Ramos (cell line): ENCODE data around the gene BRD1.

ENCODE experiments used
- in situ Hi-C: fragments of 300-500 bp; cut with MboI; formaldehyde crosslinking; loops from one replicate; pipeline ENCODE4 v1.14.3; 2022; ENCODE audit warnings: low sequenced_read_pairs; ENCODE audit not compliant: unreplicated experiment

BRD1 gene

DNA sequence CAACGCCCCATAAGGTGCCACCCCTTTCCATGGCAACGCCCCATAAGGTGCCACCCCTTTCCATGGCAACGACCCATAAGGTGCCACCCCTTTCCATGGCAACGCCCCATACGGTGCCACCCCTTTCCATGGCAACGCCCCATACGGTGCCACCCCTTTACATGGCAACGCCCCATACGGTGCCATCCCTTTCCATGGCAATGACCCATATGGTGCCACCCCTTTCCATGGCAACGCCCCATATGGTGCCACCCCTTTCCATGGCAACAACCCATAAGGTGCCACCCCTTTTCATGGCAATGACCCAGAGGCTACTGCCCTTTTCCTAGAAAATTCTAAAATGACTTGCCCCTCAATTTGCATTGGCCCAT, 72.1 kb downstream of the BRD1 start:
- in situ Hi-C loops, result no loop called here

DNA sequence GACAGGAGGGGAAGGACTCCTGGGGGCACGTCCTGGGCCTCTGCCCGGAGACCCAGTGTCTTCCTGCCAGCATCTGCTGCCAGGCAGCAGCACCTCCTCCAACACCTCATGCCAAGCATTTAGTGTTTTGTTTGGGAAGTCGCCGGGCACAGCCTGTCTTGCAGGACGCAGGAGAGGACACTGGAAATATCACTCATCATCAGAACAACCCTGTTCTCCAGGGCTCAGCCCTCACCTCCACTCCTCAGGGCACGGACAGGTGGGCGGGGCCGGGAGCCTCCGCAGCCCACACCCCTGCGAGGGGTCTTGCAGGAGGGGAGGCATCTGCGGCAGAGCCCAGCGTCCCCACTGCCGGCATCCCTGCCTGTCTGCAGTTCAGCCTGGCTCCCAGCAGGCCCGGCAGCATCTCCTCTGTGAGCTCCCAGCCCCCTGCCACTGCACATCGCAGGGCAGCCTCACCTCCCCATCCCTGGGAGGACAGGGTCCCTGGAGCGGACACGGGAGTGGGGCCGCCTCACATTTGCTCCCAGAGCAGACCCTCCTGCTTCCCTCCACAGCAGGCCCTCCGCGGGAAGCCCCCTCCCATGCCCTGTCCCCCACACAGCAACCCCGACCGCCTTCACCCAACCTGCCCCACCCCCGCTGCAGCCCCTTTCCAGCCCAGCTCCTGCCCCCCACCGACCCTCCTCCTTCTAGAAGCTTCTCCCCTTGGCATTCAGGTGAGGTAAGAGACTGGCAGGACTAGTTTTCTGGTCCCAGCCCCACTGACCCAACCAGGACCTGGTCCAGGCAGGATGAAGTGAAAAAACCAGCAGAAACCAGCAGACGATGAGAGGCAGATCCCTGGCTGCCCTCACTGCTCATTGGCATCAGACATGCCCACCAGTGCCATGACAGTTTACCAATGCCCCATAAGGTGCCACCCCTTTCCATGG, 72.7 kb downstream of the BRD1 start:
- in situ Hi-C loops, result no loop called here

DNA sequence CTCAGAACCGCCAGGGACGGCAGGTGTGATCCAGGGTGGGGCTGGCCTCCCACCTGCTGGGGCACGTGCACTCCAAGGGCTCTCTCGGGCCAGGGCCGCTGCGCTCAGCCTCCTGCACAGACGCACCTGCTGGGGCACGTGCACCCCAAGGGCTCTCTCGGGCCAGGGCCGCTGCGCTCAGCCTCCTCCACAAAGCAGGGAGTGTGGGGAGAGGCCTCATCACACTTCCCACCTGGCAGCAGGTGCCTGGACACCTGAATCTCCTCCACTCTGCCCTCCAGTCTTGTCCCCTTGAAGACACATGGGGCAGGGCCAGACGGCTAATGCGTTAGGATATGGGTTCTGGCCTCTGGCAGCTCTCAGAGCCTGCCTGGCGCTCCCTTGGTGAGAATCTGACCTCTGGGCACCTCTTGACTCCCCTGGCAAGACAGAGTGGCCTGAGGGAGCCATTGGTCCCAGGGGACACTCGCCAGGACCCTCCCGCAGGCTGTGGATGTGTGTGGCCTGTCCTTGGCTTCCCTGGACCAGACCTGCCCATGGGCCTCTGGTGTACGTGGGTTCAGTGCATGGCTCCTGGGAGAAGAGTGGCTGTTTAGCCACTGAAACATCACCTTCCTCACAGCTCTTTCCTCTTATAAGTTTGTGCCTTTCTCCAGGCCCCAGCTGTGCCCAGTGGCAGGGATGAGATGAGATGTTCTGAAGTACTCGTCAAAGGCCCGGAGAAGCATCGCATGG, 73.5 kb downstream of the BRD1 start:
- in situ Hi-C loops, result no loop called here

DNA sequence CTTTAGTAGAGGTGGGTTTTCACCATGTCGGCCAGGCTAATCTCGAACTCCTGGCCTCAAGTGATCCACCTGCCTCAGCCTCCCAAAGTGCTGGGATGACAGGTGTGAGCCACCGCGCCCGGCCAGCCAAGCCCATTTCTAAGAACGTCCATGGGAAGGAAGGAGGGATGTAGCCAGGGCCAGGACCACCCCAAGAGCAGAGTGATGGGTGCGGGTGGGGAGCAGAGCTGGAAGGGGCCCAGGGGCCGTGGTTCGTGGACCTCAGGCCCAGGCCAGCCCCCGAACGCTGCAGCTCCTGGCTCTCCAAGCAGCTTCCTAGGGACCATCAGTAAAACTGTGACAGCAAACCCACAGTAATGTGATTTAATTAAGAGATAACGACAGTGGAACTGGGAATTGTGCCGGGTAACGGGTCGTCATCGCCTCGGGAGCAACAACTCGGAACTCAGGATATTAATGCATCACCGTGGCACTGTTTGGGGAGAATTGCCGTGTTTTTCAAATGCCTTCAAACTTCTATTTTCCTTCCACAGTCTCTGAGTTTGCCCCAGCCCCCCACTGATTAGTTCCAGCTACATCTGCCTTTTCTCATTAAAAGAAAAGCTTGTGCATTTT, 74.3 kb downstream of the BRD1 start:
- in situ Hi-C loops, result no loop called here

DNA sequence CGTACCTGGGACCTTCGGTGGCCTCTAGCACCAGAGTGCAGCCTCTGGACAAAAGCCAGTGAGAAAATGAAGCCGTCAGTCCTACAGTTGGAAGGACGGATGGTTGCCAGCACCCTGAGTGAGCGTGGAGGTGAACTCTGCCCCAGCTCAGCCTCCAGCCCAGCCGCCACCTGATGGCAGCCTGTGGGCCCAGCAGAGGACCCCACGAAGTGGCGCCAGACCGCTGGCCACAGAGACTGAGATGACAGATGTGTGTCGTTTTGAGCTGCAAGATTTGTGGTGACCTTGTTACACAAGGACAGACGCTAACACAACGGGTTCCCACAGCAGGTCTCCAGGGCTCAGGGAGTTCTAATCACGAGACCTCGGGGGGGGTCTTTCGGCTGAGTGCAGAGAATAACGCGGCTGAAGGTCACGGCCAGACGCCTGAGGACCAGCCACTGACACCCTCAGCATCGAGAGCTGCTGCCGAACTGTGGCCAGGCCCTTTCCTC, 75.0 kb downstream of the BRD1 start:
- in situ Hi-C loops, result no loop called here

DNA sequence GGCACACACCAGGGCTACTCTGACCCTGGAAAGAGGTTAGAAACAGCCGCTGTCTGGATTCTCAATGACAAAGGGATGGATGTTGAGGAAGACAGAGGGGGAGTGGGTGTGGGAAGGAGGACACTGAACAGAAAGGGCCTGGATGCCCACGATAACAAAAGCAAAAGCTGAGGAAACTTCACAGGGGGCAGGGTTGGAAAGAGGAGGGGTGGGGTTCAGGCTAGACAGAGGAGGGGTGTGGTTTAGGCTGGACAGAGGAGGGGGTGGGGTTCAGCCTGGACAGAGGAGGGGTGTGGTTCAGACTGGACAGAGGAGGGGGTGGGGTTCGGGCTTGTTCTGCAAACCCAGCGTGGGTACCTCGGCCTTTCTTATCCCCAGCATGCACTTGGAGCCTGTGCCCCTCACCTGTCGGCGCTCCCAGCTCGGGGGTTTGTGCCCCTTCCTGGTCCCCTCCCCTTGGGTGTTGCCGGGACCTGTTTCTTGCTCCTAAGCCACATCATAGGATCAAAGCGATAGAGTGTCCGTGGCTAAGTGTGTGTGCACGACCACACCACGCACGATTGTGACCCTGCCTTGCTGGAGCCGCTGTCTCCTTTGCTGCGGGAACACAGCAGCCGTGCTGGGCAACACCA, 75.6 kb downstream of the BRD1 start:
- in situ Hi-C loops, result no loop called here

DNA sequence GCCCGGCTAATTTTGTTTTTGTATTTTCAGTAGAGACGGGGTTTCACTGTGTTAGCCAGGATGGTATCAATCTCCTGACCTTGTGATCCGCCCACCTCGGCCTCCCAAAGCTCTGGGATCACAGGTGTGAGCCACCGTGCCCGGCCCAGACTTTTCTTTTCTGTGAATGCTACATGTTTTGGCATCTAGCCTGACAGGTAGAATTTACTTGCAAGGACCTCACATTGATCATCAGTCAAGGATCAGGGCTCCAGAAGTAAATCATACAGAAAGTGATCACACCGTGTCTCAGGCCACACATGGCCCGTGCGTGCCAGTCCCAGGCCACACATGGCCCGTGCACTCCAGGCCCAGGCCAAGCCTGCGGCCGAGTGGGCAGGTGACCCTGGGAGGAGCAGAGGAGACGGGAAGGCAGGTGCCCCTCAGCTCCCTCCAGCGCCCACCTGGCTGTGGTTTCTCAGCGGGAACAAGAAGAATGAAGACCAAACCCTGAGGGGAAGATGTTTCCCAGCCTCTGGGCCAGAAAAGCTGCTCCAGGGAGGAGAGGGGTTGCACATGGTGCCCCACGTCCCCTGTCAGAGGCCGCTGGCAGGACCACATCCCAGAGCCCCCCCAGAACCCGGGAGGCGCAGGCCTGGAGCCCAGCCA, 76.2 kb downstream of the BRD1 start:
- in situ Hi-C loops, result no loop called here

DNA sequence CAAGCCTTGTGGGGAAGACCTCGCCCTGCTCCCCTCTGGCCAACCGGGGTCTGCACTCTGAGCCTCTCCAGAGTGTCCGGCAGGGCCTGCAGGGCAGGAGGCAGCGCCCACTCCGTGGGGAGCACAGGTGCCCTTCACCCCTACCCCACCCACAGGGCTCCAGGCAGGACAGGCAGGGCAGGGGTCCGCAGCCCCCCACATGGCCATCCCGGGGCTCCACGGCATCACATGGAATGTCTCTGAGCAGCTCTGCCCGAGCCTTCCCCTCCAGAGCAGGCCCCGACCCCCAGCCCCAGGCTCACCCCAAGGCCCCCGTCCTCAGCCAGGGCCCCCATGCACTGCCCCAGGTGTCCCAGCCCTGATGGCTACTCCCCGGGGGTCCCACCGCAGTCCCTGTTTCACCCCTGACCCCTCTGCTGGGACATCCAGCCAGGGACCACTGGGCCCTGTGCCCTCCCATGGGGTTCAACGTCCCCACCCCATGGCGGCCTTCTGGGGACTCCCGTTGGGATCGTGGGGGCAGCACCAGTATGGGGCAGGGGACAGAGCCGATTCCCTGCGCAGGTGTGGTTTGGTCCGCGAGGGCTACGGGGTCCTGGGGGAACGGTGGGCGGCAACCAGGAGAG, 77.7 kb downstream of the BRD1 start:
- in situ Hi-C loops, result no loop called here

DNA sequence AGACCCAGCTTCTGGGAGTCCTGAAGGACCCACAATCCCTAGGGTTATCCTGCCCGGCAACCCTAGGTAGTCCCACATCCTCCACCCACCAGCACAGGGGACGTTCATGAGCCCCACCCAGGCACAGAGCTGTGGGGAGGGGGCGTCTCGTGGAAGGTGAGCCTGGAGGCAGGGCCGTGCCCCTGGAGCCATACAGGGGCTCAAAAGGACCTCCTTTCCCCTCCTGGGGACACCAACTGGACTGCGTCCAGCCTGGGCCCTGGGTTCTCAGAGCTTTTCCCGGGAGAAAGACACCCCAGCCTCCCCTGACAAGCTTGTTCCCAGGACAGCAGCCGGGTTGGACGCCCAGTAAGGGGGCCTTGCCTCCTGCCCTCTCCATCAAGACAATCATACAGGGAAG, 78.4 kb downstream of the BRD1 start:
- in situ Hi-C loops, result no loop called here

DNA sequence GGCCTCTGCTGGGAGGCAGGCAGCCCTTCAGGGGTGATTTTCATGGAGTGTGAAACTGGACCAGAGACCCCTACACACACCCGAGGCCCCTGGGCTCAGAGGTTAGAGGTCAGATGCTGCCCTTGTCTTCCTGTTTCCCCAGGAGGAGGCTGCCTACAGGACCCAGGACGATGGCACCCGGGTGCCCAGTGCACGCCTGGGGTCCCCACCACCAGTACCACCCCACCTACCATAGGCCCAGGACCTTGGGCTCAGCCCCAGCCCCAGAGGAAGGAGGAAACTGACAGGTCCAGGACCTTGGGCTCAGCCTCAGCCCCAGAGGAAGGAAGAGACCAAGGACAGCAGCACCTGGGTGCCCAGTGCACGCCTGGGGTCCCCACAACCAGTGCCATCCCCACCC, 79.2 kb downstream of the BRD1 start:
- in situ Hi-C loops, result no loop called here

DNA sequence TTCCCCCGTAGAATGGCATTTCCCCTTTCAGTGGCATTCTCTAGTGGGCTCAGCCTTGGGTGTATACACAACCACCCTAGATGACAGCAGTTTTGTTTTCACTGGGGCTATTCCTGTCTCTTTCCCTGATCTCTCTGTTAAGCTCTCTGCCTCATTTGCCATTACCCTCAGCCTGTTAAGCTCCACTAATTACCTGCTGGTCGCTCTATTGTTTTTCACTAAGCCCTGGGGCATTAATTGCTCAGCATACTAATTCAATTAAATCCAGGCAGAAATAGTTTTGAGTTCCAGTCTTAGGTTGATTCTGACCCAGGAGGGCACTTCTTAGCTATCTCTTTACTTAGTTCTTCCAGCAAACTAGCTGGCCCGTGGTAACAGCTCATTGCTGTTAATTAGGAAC, 80.0 kb downstream of the BRD1 start:
- in situ Hi-C loops, result no loop called here

DNA sequence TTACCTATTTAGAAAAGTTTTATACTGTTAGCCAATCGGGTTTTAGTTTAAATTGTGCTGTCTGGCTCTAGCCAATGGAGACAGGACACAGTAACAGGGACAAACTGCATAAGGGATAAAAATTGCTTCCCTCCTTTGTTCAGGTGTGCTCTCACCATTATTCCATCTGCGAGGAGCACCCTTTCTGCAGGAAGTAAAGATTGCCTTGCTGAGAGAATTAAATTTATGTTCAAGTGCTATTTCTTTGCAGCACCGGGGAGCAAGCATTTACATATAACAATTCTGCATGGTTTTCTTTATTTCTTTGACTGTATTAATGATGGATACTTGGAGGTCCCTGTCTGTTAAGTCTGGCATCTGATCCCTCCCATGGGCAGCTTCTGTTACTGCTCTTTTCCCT, 80.5 kb downstream of the BRD1 start:
- in situ Hi-C loops, result no loop called here

DNA sequence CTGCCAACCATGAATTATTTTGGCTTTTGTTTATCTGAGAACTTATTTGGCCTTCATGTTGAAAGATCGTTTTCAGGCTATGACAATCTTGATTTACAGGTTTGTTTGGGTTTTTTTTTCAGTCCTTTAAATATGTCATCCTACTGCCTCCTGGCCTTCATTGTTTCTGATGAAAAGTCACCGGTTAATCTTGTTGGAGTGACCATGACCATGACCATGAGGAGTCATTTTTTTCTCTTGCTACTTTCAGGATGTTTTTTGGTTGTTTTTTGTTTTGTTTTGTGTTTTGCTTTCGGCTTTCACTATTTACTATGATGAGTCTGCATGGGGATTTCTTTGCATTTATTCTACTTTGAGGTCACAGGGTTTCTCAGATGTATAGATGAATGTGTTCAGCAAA, 81.6 kb downstream of the BRD1 start:
- in situ Hi-C loops, result no loop called here

DNA sequence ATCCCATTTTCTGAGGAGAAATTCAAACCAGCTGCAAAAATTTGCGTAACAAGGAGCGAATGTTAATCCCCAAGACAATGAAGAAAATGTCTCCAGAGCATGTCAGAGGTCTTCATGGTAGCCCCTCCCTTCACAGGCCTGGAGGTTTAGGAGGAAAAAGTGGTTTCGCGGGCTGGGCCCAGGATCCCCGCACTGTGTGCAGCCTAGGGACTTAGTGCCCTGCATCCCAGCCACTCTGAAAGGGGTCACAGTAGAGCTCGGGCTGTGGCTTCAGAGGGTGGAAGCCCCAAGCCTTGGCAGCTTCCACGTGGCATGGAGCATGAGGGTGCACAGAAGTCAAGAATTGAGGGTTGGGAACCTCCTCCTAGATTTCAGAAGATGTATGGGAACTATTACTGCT, 87.4 kb downstream of the BRD1 start:
- in situ Hi-C loops, result no loop called here

DNA sequence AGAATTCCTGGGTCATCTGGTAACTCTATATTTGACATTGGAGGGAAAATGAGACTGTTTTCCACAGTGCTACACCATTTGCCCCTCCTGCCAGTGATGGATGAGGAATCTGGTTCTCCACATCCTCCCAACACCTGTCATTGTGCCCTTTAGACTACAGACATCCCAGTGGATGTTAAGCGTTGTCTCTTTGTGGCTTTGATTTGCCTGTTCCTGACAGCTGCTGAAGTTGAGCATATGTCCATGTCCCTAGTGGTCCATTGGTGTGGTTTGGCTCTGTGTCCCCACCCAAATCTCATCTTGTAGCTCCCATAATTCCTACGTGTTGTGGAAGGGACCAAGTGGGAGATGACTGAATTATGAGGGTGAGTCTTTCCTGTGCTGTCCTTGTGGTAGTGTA, 88.5 kb downstream of the BRD1 start:
- in situ Hi-C loops, result no loop called here

DNA sequence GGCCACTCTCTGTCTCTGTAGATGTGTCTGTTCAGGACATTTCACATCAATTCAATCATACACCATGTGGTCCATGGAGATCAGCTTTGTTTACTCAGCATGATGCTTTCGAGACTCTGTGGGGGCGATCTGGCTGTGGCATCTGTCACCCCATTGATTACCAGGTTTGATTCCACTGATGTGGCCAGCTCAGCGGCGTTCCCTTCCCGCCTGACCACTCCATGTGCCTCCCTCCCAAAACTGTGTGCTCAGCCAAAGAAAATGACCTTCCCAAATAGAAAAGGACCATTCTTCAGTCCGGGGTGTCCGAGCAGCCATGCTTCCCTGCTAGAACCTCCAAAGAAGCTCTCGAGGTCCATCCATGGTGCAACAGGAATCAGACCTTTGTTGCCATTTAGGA, 89.1 kb downstream of the BRD1 start:
- in situ Hi-C loops, result no loop called here

DNA sequence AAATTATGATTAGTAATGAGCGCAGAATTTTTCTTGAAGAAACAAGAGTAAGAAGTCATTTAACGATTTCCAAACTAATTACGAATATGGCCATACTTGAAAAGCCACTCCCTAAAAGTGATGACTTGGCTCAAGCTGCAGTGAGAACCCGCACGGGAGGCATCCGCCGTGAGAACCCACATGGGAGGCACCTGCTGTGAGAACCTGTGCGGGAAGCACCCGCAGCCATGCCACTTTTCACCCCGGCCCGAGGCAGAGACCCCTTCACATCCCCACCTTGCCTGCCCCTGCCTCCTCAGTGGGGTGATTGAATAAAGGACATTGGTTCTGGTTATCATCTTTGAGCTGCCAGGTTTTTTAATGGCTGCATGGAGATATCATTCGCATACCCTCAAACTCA, 89.7 kb downstream of the BRD1 start:
- in situ Hi-C loops, result no loop called here

DNA sequence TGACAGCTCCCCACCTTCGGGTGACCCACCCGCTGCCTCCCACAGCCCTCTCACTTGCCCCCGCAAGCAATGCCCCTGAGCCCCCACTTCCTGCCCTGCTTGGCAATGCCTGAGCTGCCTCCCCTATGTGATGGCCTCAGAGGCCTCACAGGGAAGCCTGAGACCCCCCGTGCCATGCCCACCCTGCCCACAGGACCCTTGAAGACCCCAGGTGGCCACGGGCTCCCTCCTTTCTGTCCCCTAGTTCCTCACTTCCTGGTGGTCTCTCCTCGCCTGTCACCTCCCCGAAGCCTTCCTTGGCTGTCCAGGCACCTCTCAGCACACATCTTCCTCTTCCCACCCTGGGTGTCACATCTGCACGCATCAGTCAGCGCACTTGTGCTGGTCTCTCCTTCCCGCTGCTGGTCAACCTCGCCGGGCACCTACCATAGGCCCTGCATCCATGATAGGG, 90.5 kb downstream of the BRD1 start:
- in situ Hi-C loops, result no loop called here

DNA sequence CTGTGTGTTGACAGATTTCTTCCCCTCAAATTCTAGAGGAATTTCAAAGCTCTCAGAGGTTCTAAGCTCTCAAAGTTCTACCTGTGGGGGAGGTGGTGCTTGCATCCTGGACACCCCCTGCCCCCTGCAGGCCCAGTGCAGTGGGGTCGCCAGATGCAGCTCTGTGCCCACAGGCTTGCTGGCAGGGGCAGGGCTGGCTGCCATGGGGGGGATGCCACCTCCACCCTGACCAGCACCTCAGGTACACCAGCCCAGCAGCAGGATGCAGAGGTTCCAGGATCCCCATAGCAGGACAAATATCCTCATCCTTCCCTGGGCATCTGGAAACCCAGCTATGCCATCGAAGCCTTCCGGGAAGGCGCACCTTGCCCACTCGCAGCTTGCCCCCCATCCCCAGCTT, 91.1 kb downstream of the BRD1 start:
- in situ Hi-C loops, result no loop called here
